ENCODE data around the gene OR4F6. TPM values are rescaled to one million over a fixed set of nuclear protein-coding genes. Genes with fewer than 3 reads are reported as not detected.

OR4F6 gene
- total and polyA plus RNA-seq, 3 donors from 2014 or later: not detected

- no peaks in the 10 kb centered on the region for H3K9me3 ChIP-seq
- H3K36me3 ChIP-seq (ENCODE audit: low read depth, missing control alignments): no peaks in the 10 kb centered on the region
- H3K27me3 ChIP-seq: no peaks in the 10 kb centered on the region
- intact Hi-C loops (cut with DNase I; ENCODE audit: low total_unique reads): no loop called here
- H3K4me3 ChIP-seq: no peak overlapping the region
- DNase-seq: no peak
- TF ChIP-seq CTCF (IDR thresholded peaks at IDR 0.05) (no peak), POLR2A (IDR thresholded peaks at IDR 0.05) (no peak)
- H3K4me1 ChIP-seq: no peaks in the 10 kb centered on the region
- H3K27ac ChIP-seq: no peak overlapping the region
Measured at GRCh38 chr15:101804375-101804774, 1.1 kb downstream of the OR4F6 start.

- no peak for DNase-seq
- intact Hi-C loops (cut with DNase I; ENCODE audit: low total_unique reads): no loop called here
- Histone ChIP-seq H3K27ac (no peak overlapping the region), H3K4me3 (no peak overlapping the region), H3K4me1 (no peaks in the 10 kb centered on the region), H3K9me3 (no peaks in the 10 kb centered on the region), H3K36me3 (ENCODE audit: low read depth, missing control alignments) (no peaks in the 10 kb centered on the region), H3K27me3 (no peaks in the 10 kb centered on the region)
- TF ChIP-seq CTCF (IDR thresholded peaks at IDR 0.05) (no peak), POLR2A (IDR thresholded peaks at IDR 0.05) (no peak)
Measured at GRCh38 chr15:101804941-101805340, 1.6 kb downstream of the OR4F6 start.

GRCh38 chr15:101805605-101806345 lies 2.5 kb downstream of the OR4F6 start:
- H3K4me3 ChIP-seq: no peak overlapping the region
- no peaks in the 10 kb centered on the region for H3K9me3 ChIP-seq
- no peak for DNase-seq
- H3K36me3 ChIP-seq (ENCODE audit: low read depth, missing control alignments): no peaks in the 10 kb centered on the region
- no peak for TF ChIP-seq POLR2A (IDR thresholded peaks at IDR 0.05)
- TF ChIP-seq CTCF (IDR thresholded peaks at IDR 0.05): no peak
- WGBS, 2 donors: 78 to 80% methylated on average over 6 of the region's 6 CpGs
- intact Hi-C loops (cut with DNase I; ENCODE audit: low total_unique reads): no loop called here
- no peak overlapping the region for H3K27ac ChIP-seq
- H3K4me1 ChIP-seq: no peaks in the 10 kb centered on the region
- no peaks in the 10 kb centered on the region for H3K27me3 ChIP-seq

- no peak overlapping the region for H3K27ac ChIP-seq
- H3K4me3 ChIP-seq: no peak overlapping the region
- no peak for DNase-seq
- intact Hi-C loops (cut with DNase I; ENCODE audit: low total_unique reads): no loop called here
- no peak for TF ChIP-seq POLR2A (IDR thresholded peaks at IDR 0.05)
- no peak for TF ChIP-seq CTCF (IDR thresholded peaks at IDR 0.05)
- no peaks in the 10 kb centered on the region for H3K4me1 ChIP-seq
- no peaks in the 10 kb centered on the region for H3K27me3 ChIP-seq
- no peaks in the 10 kb centered on the region for H3K9me3 ChIP-seq
- 75 to 80% methylated on average over 10 of the region's 10 CpGs for WGBS, 2 donors
- no peaks in the 10 kb centered on the region for H3K36me3 ChIP-seq (ENCODE audit: low read depth, missing control alignments)
Measured at GRCh38 chr15:101807345-101807945, 4.1 kb downstream of the OR4F6 start.

GRCh38 chr15:101808201-101808600 lies 4.9 kb downstream of the OR4F6 start:
- no peaks in the 10 kb centered on the region for H3K4me1 ChIP-seq
- no peaks in the 10 kb centered on the region for H3K27me3 ChIP-seq
- WGBS, 2 donors: 66 to 82% methylated on average over 2 of the region's 2 CpGs
- H3K36me3 ChIP-seq (ENCODE audit: low read depth, missing control alignments): no peaks in the 10 kb centered on the region
- TF ChIP-seq CTCF (IDR thresholded peaks at IDR 0.05) (no peak), POLR2A (IDR thresholded peaks at IDR 0.05) (no peak)
- intact Hi-C loops (cut with DNase I; ENCODE audit: low total_unique reads): no loop called here
- no peak overlapping the region for H3K27ac ChIP-seq
- no peak overlapping the region for H3K4me3 ChIP-seq
- H3K9me3 ChIP-seq: no peaks in the 10 kb centered on the region
- no peak for DNase-seq
